Right lobe of liver (tissue), 4 donors: ENCODE data around the gene TRMT11.

ENCODE experiments used
- CTCF ChIP-seq, 4 donors: fragments of 200-600 bp in 3 of 4; fragments of 450-650 bp in 1 of 4; IDR thresholded peaks; one replicate each; pipeline versions ENCODE4 v1.5.1 to v1.8.0; 2016 to 2022; ENCODE audit warnings: antibody characterized with exemption in 4 of 4, mild to moderate bottlenecking in 2 of 4
- POLR2A ChIP-seq: fragments of 450-650 bp; IDR thresholded peaks from one replicate; pipeline ENCODE4 v1.6.1; 2017; ENCODE audit warnings: antibody characterized with exemption, mild to moderate bottlenecking
- donor health status: DM: no; HTN: no; CAD: no.
- donor health status: DM: no; HTN: no; CAD: no.
- donor health status: DM: no; HTN: yes; CAD: no.

- TF ChIP-seq CTCF (IDR thresholded peaks at IDR 0.05) (no peak), POLR2A (no peak)
Observed at GRCh38 chr6:126041516-126041915, 55.2 kb downstream of the TRMT11 start.
